ENCODE data around the gene ERMAP.

GRCh38 chr1:42807056-42807668, 9.8 kb upstream of the ERMAP start:
- TF ChIP-seq CTCF (IDR thresholded peaks at IDR 0.05) (no peak), POLR2A (IDR thresholded peaks at IDR 0.05) (no peak)
